Stimulated activated CD8-positive, alpha-beta memory T cell treated with anti-CD3 and anti-CD28 coated beads, Interleukin-7, amount 100 ng/mL, for 24 hours (primary cell): ENCODE results near the gene FOXP2.
"Not testable (repeated sequence)": the region's sequence is repeated elsewhere in the genome, so short reads cannot be mapped to it uniquely, and the experiment has no call there.

Experiments used
- DNase-seq: peaks from one replicate; pipeline ENCODE4 v3.0.0-alpha.2; 2020; ENCODE audit warnings: low read depth

The FOXP2 gene

GRCh38 chr7:114414156-114415063 is at the start of gene FOXP2:
TSS of gene FOXP2 (plus strand) at chr7:114414815. CDS start at chr7:114426512, 11,697 bp downstream.
- no peak for DNase-seq

DNA sequence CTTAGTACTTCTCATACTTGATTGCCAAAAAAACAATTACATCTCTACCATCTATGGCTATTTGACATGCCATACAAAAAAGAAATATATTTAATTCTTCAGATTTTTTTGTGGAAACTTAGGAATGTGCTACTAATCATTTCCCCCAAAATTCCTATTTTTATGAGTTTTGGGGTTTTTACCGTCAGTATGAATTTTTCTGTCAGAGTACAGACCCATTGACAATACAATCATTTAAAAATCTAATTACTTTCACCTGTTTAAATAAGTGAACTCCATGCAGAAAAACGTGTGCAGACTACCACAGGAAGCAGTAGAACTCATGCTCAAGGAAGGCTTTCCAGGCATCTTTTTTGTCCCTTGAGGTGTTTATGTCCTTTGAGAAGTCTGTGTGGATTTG is 48.8 kb upstream of the FOXP2 start:
- no peak for DNase-seq

GRCh38 chr7:114368492-114368891 is 46.1 kb upstream of the FOXP2 start:
- DNase-seq = no peak

DNA sequence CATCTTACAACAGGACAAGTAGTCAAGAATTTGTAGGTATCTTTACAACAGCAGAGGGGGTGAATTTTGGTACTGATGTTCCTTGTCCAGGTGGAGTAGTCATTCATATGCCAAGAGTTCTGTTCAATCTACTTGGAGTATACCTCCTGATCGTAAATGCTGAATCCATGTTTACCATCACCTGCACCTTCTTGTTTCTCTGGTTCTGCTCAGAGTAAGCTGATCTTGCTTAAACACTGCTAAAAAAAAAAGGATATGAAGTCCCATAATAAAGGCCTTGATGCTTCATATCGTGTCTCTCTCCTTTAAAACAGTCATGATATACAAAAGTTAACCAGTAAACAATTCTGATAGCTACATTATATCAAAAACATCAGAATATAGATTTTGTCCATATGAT is 45.3 kb upstream of the FOXP2 start:
- DNase-seq = no peak

DNA sequence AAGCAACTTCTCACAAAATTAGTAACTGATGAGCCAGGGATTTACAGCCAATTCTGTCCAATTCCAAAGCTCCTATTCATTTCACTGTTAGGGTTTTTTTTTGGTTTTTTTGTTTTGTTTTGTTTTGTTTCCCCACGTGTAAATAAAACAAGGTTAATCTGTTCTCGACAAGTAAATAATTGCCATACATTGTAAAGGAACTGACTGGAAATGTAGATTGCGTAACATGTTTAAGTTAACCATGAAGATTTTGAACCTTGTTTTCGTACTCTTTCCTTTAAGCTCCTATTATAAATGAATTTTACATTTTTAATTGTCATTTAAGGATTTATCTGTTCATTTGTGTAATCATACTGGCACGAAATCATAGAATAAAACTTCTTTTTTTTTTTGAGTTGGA is 42.0 kb upstream of the FOXP2 start:
- DNase-seq = no peak

DNA sequence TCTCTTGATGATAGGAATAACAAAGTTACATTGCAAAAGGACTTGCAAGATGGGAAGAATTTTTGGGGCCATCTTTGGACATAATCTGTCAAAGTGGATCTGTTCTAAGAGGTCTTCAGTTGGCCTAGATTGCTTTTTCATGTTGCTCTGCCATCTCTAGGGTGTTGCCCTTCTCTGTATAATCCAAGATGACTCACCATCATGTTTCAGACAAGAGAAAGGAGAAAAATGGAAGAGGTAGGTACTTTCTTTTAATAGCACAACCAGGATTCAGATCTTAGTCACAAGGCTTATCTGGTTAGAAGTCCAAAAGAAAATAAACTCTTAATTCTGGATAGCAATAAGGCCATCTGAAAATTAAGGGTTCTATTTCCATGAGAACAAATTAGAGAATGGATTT is 38.7 kb upstream of the FOXP2 start:
- no peak for DNase-seq

GRCh38 chr7:114383946-114384345 is 30.7 kb upstream of the FOXP2 start:
- not testable (repeated sequence) for DNase-seq

DNA sequence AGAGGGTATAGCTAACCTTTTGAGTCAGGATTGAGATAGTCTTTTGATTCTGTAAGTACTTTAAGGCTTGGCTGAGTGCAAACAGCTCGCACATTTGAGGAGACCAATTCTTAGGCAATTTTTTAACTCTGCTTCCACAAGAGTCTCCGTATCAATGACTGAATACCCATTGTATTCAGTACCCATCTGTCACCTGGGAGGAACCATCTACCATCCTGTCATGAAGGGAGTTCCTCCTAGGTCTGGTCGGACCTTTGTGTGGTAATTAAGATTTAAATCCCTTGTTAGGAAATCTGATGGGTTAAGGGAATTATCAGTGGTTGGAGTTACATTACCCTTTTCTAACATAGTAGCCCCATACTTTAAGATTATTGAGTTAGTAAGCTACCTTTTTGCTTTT is 30.3 kb upstream of the FOXP2 start:
- DNase-seq = not testable (repeated sequence)

- no peak for DNase-seq
Observed at GRCh38 chr7:114388021-114388420, 26.6 kb upstream of the FOXP2 start.

GRCh38 chr7:114392686-114393085 is 21.9 kb upstream of the FOXP2 start:
- no peak for DNase-seq

GRCh38 chr7:114402876-114403635 is 11.6 kb upstream of the FOXP2 start:
- DNase-seq = no peak

DNA sequence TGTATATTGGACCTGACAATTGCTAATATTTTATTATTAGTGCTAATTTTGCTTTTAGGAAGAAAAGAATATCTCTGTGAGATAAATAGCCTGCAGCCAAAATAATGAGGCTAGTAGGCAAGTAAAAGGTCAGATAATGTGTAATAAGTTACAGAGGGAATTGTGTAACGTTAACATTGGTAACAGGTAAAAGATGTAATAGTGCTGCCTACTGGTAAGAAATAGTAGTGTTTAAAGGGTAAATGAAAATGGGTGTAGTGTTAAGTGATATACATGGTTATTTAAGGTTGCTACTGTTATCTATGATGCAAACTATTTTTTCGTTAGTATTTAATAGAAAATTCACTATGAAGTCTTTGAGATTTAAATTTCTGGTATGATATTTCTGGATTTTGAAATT is 9.2 kb upstream of the FOXP2 start:
- DNase-seq = no peak

- DNase-seq = no peak
Observed at GRCh38 chr7:114409750-114410149, 4.9 kb upstream of the FOXP2 start.

DNA sequence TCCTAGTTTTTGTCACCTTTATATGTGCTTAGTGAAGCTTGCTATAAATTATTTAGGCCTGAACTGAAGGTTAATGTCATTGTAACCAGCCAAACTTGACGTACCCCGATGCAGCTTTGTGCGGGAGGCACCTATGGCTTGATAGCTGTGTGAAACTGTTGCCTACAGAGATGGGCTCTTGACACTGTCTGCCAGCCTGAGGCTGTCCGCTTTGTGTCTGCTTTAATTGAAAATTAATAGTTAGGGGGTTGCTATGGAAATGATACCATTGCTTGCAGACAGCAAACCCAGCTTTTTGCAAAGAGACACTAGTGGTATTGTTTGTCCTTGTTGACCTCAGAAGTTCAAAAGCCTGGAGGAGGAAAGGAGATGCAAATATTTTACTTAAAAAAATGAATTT is 2.1 kb upstream of the FOXP2 start:
- DNase-seq = no peak

DNA sequence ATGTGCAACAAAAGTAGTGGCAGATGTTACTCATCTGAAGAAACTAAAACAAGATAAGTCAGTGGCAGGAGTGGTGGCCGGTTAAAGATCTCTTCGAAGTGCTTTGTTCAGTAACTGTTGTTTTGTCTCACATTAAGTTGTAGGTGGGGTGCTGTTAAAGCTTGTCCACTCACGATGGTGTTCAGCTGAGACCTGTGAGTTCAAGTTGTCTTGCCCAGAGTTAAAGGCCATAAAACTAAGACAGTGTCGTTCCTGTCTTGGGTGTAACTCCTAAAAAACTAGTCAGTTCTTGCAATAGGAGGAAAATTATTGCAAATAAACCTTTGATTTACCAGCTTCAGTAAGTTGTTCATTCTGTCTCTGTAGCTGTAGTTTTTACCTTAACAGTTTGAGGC is 857 bp upstream of the FOXP2 start:
- DNase-seq = no peak

DNA sequence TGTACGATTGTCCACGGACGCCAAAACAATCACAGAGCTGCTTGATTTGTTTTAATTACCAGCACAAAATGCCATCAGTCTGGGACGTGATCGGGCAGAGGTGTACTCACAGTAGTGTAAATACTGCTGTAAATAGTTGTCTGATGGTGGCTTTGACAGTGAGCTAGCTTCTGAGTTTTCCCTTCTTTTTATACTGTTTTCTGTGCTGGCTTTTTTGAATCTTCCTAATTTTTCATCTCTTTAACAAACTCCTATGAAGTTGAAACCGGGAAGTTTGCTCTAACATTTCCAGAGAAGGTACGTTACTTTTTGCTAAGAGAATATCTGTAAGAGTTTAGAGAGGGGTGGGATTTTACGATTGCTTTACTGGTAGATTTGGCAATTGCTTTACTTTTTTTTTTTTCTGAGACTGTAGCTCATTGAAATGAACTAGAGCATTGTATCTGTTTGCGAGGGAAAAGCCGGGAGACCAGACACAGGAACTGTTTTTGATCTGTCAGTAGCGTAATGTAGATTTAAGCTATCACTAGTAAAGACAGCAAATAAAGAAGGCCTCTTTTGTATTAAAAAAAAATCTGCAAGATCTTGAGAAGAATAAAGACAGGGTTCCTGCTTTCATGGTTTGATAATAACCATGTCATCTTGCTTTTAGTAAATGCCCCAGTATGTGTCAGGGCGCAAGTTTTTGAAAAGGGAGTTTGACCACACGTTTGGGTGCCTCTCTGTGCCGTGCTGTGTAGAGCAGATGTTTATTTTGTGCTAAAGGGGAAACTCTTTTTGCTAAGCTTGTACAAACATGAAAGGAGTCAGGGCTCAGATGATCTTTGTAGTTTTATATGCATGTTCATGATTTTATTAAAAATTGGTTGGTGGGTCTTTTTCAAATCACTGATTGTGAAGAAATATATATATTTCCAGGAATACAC is 712 bp downstream of the FOXP2 start:
- no peak for DNase-seq

DNA sequence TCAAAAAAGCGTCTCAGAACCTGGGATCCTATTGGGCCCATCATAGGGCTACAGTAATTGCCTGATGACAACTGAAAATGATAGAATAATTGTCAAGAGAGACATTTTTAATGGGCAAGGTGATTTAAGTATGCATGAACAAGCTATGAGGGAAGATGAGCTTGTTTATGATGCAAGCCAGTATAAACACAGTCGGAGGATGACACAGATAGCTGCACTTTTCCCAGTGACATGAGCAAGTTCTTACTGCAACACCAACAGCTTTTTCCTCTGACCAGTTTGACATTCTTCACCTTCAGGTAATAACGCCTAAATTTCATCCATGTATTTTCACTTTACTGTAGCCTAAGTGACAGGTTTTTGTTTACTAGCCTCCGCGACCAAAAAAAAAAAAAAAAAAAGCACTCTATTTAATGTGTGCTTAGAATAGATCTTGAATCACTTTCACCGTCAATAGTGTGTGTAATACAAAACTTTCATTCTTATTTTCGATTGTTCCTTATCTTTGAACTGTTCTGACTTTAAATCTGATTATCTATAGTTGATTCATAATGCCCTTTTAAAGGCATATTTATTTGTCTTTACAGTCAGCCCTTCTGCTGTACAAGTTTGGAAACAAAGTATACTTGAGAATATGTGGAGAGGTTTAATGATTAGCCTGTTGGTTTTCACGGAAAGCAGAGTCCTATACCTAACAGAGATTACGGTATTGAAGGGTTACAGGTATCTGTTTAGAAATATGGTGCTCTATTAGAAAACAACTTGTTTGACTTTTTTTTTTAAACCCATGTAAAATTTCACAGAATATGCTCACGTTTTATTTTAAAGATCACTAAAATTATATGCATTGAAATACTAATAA is 1.7 kb downstream of the FOXP2 start:
- no peak for DNase-seq

GRCh38 chr7:114417290-114417689 is 2.7 kb downstream of the FOXP2 start:
- no peak for DNase-seq

GRCh38 chr7:114418117-114418516 is 3.5 kb downstream of the FOXP2 start:
- DNase-seq = no peak

DNA sequence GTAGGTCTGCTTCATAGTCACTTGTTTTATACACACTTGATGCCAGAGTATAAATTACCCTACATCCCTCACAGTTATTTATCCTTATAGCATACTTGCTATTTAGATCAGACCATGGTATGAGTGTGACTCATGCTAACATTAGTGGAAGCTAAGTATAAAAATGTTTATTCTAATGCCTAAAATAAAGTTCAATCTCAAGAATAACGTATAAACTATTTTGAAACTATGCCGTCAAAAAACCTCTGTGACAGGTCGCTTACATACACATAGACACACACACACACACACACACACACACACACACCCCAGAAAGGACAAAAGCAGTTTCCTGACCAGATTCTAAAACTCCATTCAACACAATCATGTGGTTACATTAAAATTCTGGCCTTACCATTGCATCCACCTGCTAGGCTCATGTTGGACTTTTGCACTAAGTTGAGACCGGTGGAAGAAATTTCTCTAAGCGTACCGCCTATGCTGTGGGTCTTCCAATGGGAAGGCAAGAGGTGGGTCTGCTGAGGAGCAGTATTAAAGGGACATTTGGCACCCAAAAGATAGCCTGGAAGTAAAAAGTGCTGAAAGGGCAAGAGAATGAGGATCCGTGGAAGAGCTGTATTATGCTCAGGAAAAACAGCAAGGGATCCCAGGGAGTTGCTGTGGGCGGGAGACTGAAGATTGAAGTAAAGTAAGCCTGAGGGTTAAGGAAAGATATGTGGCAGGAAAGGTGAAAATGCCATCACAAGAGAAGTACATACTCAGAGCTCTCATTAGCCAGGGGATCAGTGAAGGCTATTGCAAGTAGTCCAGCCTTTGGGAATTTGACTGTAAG is 5.0 kb downstream of the FOXP2 start:
- DNase-seq = no peak
